ENCODE measurements around the gene ESRRB.

Gene ESRRB

GRCh38 chr14:76375947-76376404 is at the start of gene ESRRB:
ESRRB (plus strand) TSS chr14:76376137; CDS start chr14:76376402, 265 bp downstream.
- DNase-seq (ENCODE audit: low read depth) = no peak

- DNase-seq (ENCODE audit: low read depth) = no peak
Observed at GRCh38 chr14:76326918-76327689, 48.8 kb upstream of the ESRRB start.

GRCh38 chr14:76328457-76329137 is 47.3 kb upstream of the ESRRB start:
- no peak for DNase-seq (ENCODE audit: low read depth)

- no peak for DNase-seq (ENCODE audit: low read depth)
Observed at GRCh38 chr14:76329154-76329928, 46.6 kb upstream of the ESRRB start.

DNA sequence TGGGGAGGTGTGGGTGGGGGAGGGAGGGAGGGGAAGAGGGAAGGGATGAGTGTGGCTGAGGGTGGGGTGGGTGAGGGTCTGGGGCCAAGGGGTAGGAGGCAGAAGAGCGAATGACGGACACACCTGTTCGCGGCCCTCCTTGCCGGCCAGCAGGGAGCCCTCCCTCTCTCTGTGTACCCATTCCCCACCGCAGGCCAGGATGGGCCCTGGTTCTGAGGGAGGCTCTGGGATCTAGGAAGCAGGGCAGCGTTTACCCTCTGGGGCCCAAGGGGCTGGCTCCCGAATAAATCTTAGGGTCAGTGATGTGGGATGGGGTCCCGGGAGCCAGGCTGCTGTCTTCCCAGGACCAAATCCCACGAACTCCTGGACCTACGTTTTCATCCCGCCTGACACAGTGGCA is 46.0 kb upstream of the ESRRB start:
- no peak for DNase-seq (ENCODE audit: low read depth)

- no peak for DNase-seq (ENCODE audit: low read depth)
Observed at GRCh38 chr14:76330411-76331327, 45.3 kb upstream of the ESRRB start.

DNA sequence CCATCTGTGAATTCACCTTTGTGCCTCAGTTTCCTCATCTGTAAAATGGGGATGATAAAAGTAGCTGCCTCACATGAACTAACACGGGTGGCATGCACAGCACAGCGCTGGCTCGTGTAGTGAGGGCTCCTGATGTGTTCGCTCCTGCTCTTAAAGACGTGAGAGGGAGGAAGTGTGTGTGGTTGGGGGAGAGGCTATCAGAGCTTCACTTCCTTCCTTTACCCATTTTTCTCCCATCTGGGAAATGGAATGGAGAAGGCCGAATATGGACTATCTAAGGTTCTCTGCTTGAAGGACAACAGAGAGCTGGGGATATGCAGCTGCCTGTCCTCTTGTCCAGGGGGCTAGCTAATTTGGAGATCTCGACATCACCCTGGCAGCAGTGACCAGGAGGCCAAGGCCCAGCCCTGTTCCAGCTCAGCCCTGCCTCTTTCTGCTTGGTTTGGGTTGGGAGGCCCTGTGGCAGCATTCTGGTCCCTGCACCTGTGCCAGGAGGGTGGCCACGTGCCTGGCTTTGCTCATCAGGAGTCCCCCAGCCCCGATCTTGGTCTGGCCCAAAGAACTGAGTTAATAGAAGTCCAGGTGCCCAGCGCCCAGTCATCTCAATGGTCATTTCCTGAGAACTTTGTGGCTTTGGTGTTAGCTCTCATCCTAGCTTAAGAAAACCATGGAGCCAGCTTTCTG is 44.5 kb upstream of the ESRRB start:
- no peak for DNase-seq (ENCODE audit: low read depth)

- DNase-seq (ENCODE audit: low read depth) = no peak
Observed at GRCh38 chr14:76333664-76334063, 42.3 kb upstream of the ESRRB start.

DNA sequence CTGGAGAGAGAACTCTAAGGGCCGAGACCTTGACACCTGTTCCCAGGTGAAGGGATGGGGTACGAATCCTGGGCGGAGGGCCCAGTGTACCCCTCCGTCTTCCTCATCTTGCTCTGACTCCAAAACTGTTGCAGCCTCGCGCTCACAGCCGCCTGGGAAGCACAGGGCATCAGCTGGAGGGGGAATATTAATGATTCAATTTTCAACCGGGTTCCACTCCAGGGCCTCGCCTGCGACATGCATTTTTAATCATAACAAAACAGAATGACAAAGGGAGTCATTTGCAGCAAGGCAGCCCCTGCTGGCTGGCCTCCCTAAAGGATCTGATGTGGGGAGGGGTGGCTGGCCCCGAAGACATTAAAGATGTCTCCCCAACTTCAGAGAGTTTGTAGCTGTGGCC is 41.6 kb upstream of the ESRRB start:
- DNase-seq (ENCODE audit: low read depth) = no peak

- no peak for DNase-seq (ENCODE audit: low read depth)
Observed at GRCh38 chr14:76336876-76337275, 39.1 kb upstream of the ESRRB start.

GRCh38 chr14:76337635-76338545 is 38.0 kb upstream of the ESRRB start:
- no peak for DNase-seq (ENCODE audit: low read depth)

GRCh38 chr14:76339728-76340615 is 36.0 kb upstream of the ESRRB start:
- DNase-seq (ENCODE audit: low read depth) = no peak

GRCh38 chr14:76343386-76343785 is 32.6 kb upstream of the ESRRB start:
- no peak for DNase-seq (ENCODE audit: low read depth)

DNA sequence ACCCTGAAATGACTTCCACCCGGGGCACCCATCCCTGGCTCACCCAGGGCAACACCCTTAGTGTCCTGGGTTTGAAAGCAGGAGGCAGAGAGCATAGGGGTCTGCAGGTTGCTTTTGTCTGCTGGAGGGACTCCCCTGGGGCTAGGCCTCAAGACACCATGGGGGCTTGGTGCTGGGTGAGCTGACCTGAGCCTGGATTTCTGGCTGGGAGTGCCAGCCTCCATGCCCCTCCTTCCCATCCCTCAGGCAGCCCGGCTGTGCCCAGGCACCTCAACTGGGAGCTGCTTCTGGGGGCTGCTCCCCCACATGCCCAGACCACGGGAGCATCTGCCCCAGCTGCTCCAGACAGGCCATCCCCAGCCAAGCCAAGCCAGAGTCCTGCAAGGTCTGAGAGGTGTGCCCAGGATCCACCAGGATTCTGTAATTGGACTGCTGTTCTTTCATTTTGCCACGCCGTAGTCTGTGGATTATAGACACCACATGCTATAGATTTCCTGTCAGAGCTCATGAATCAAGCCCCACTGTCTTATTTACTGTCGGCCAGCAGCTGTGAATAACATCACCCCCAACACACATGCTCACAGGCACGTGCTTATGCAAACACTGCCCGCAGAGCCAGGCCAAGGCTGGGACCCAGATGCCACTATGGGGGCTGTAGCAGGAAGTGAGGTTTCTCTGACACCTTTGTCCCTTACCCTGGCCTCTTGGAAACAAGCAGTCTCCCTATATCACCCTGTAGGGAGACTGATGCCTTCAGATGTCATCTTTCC is 29.4 kb upstream of the ESRRB start:
- no peak for DNase-seq (ENCODE audit: low read depth)

GRCh38 chr14:76348898-76349297 is 27.0 kb upstream of the ESRRB start:
- no peak for DNase-seq (ENCODE audit: low read depth)

GRCh38 chr14:76349993-76350392 is 25.9 kb upstream of the ESRRB start:
- no peak for DNase-seq (ENCODE audit: low read depth)

DNA sequence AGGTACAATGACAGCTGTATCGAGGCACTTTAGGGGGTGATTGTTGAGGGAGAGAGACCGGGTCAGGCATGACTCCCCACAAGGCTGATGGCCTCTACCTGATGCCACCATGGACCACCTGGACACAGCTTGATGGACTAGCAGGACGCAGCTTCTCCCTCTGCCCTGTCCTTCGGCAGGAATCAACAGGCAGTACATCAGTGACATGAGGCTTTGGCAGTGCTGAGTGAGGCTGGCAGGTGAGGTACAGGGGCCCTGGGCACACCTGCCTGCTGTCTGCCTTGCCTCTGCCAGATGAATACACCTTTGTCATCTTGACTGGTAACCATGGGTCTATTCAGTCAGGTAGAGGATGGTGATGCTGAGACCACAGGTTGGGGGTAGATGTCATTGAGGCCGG is 25.3 kb upstream of the ESRRB start:
- no peak for DNase-seq (ENCODE audit: low read depth)

DNA sequence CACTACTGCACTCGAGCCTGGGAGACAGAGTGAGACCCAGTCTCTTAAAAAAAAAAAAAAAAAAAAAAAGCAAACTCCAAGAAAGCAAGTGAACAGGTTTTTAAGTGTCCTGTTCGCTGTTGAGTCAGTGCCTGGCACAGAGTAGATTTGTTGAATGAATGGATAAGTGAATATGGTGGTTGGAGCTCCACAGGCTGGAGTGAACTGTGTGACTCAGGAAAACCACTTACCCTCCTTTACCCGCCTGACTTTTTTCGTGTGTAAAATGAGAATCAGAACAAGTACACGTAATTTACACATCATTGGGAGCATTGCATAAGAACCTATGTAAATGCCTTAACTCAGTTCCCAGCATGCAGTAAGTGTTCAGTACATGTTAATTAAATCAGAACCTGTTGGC is 24.0 kb upstream of the ESRRB start:
- DNase-seq (ENCODE audit: low read depth) = no peak

All from stimulated activated CD8-positive, alpha-beta memory T cell treated with anti-CD3 and anti-CD28 coated beads, Interleukin-12 subunit alpha, Interleukin-12 subunit beta, amount 100 ng/mL, for 4 hours (primary cell).